WTC11 (cell line): ENCODE data around the gene RAI1. TPM values are rescaled to one million over a fixed set of nuclear protein-coding genes. Genes with fewer than 3 reads are reported as not detected.

Experiments
- ATAC-seq: fragments of 200-7000 bp; cut with Tn5 transposase; 2 replicates; pipeline ENCODE4 v1.10.0; 2021; ENCODE audit warnings: mild to moderate bottlenecking, moderate library complexity
- CTCF ChIA-PET: fragments of 300-600 bp; sonication (Branson Sonifier 250); formaldehyde crosslinking; loops from one replicate; lab custom pipeline; 2021; ENCODE audit warnings: antibody characterized with exemption; lab: Charles Lee
- POLR2A ChIA-PET: fragments of 350-600 bp; sonication (Branson Sonifier 250); formaldehyde crosslinking; loops from one replicate; lab custom pipeline; 2021; ENCODE audit warnings: antibody characterized with exemption; lab: Charles Lee
- DNase-seq: peaks from one replicate; pipeline ENCODE4 v3.0.0; 2021; ENCODE audit warnings: low spot score
- H3K27ac Mint-ChIP-seq: 2 replicates; pipeline ENCODE4 v1.8.0; 2021; ENCODE audit warnings: mixed read lengths
- H3K27me3 Mint-ChIP-seq: 2 replicates; pipeline ENCODE4 v1.8.0; 2021; ENCODE audit warnings: low read depth, mild to moderate bottlenecking, moderate library complexity, mixed read lengths
- H3K36me3 Mint-ChIP-seq: 2 replicates; pipeline ENCODE4 v1.8.0; 2021; ENCODE audit warnings: mixed read lengths
- H3K4me1 Mint-ChIP-seq: 2 replicates; pipeline ENCODE4 v1.8.0; 2022; ENCODE audit warnings: mixed read lengths
- H3K4me3 Mint-ChIP-seq: 2 replicates; pipeline ENCODE4 v1.8.0; 2021; ENCODE audit warnings: mild to moderate bottlenecking, moderate library complexity, mixed read lengths
- H3K9me3 Mint-ChIP-seq: 2 replicates; pipeline ENCODE4 v1.8.0; 2021; ENCODE audit warnings: mixed read lengths
- CTCF ChIP-seq: fragments of 200-600 bp; IDR thresholded peaks from 2 replicates; pipeline ENCODE4 v1.8.0; 2022; ENCODE audit warnings: antibody characterized with exemption
- GABPB1 ChIP-seq: sonication (generic); formaldehyde crosslinking; IDR thresholded peaks from 2 replicates; pipeline ENCODE4 v1.8.1; 2023; ENCODE audit warnings: mild to moderate bottlenecking, missing genetic modification reagents
- KAT7 ChIP-seq: sonication (generic); formaldehyde crosslinking; IDR thresholded peaks from 2 replicates; pipeline ENCODE4 v1.8.1; 2023; ENCODE audit warnings: missing genetic modification reagents, mild to moderate bottlenecking, borderline replicate concordance
- MYBL2 ChIP-seq: sonication (generic); formaldehyde crosslinking; IDR thresholded peaks from 2 replicates; pipeline ENCODE4 v1.8.1; 2023; ENCODE audit warnings: mild to moderate bottlenecking, moderate library complexity, missing genetic modification reagents
- RORB ChIP-seq: fragments of 250-450 bp; sonication (Bioruptor Pico); IDR thresholded peaks from 2 replicates; pipeline ENCODE4 v1.9.0; 2021; ENCODE audit warnings: mild to moderate bottlenecking
- SMAD3 ChIP-seq: sonication (generic); formaldehyde crosslinking; IDR thresholded peaks from 2 replicates; pipeline ENCODE4 v1.8.0; 2022; ENCODE audit warnings: missing genetic modification reagents, mild to moderate bottlenecking, borderline replicate concordance
- TEAD1 ChIP-seq: sonication (generic); formaldehyde crosslinking; IDR thresholded peaks from 2 replicates; pipeline ENCODE4 v1.8.0; 2022; ENCODE audit warnings: mild to moderate bottlenecking, missing genetic modification reagents
- ZNF532 ChIP-seq: fragments of 250-450 bp; sonication (Bioruptor Pico); IDR thresholded peaks from 2 replicates; pipeline ENCODE4 v1.9.0; 2021; ENCODE audit warnings: mild to moderate bottlenecking, borderline replicate concordance
- total RNA-seq: library from RNA; stranded (reverse); gene quantifications from 3 replicates; pipeline ENCODE4 v1.2.3, GENCODE V29; 2021
- TF ChIP-seq, protein P1 (sequence below): sonication (generic); formaldehyde crosslinking; IDR thresholded peaks from 2 replicates; pipeline ENCODE4 v1.8.1; 2022; ENCODE audit warnings: missing genetic modification reagents, borderline replicate concordance
- TF ChIP-seq, protein P2 (sequence below): sonication (generic); formaldehyde crosslinking; IDR thresholded peaks from 2 replicates; pipeline ENCODE4 v1.8.0; 2023; ENCODE audit warnings: missing genetic modification reagents, mild to moderate bottlenecking, borderline replicate concordance

The RAI1 gene
- total RNA-seq, 1 experiment from 2014 or later: 12.7 TPM

- DNase-seq: no peak
- Mint-ChIP-seq H3K36me3 (peaks cover 34% of the 10 kb centered on the region), H3K4me3 (no peak overlapping the region), H3K4me1 (peaks cover 44% of the 10 kb centered on the region), H3K27ac (peak overlapping the region; percentile 61; the same call in 1 of the 2 replicates), H3K9me3 (no peaks in the 10 kb centered on the region), H3K27me3 (no peaks in the 10 kb centered on the region)
- ATAC-seq: no peak
- POLR2A ChIA-PET: interaction anchor here (0.7 kb wide), 1 partner anchor 17 kb away, joined by 3 read pairs; no protein-coding TSS in a partner anchor
- CTCF ChIA-PET: interaction anchor here (1.2 to 1.7 kb wide), 3 partner anchors 18 to 100 kb away, joined by 3 to 7 read pairs (median 4); partner anchors contain the start of gene SREBF1
- TF ChIP-seq, protein P1, sequence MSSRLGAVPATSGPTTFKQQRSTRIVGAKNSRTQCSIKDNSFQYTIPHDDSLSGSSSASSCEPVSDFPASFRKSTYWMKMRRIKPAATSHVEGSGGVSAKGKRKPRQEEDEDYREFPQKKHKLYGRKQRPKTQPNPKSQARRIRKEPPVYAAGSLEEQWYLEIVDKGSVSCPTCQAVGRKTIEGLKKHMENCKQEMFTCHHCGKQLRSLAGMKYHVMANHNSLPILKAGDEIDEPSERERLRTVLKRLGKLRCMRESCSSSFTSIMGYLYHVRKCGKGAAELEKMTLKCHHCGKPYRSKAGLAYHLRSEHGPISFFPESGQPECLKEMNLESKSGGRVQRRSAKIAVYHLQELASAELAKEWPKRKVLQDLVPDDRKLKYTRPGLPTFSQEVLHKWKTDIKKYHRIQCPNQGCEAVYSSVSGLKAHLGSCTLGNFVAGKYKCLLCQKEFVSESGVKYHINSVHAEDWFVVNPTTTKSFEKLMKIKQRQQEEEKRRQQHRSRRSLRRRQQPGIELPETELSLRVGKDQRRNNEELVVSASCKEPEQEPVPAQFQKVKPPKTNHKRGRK (CRISPR knock-in tag): no peak
- TF ChIP-seq MYBL2 (CRISPR knock-in tag): no peak
- TF ChIP-seq ZNF532 (CRISPR knock-in tag): no peak
- TF ChIP-seq, protein P2, sequence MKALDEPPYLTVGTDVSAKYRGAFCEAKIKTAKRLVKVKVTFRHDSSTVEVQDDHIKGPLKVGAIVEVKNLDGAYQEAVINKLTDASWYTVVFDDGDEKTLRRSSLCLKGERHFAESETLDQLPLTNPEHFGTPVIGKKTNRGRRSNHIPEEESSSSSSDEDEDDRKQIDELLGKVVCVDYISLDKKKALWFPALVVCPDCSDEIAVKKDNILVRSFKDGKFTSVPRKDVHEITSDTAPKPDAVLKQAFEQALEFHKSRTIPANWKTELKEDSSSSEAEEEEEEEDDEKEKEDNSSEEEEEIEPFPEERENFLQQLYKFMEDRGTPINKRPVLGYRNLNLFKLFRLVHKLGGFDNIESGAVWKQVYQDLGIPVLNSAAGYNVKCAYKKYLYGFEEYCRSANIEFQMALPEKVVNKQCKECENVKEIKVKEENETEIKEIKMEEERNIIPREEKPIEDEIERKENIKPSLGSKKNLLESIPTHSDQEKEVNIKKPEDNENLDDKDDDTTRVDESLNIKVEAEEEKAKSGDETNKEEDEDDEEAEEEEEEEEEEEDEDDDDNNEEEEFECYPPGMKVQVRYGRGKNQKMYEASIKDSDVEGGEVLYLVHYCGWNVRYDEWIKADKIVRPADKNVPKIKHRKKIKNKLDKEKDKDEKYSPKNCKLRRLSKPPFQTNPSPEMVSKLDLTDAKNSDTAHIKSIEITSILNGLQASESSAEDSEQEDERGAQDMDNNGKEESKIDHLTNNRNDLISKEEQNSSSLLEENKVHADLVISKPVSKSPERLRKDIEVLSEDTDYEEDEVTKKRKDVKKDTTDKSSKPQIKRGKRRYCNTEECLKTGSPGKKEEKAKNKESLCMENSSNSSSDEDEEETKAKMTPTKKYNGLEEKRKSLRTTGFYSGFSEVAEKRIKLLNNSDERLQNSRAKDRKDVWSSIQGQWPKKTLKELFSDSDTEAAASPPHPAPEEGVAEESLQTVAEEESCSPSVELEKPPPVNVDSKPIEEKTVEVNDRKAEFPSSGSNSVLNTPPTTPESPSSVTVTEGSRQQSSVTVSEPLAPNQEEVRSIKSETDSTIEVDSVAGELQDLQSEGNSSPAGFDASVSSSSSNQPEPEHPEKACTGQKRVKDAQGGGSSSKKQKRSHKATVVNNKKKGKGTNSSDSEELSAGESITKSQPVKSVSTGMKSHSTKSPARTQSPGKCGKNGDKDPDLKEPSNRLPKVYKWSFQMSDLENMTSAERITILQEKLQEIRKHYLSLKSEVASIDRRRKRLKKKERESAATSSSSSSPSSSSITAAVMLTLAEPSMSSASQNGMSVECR (CRISPR knock-in tag): no peak
- TF ChIP-seq SMAD3 (CRISPR knock-in tag): no peak
- TF ChIP-seq TEAD1 (CRISPR knock-in tag): no peak
Observed at GRCh38 chr17:17819111-17819510, 137.9 kb downstream of the RAI1 start.

DNA sequence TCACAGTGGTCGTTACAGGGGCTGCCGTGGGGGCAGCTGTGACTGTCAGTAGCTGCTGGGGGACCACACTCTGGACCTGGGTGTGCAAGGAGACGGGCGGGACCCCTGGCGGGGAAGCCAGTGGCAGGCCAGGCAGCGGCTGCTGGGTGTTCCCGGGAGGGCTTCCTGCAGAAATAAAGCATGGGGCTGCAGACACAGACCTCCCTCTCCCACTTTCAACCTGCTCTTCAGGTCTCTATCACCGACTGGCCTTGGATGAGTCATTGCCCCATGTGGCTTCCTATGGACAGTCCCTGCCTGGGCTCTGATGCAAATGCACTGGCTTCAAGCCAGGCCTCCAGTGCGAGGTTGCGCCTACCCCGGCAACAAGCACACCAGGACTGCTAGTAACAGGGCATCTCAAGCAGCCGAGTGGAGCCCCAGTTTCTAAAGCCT is 138.3 kb downstream of the RAI1 start:
- ChIA-PET POLR2A (interaction anchor here (0.7 kb wide), 1 partner anchor 16 kb away, joined by 3 read pairs; no protein-coding TSS in a partner anchor), CTCF (interaction anchor here (1.2 kb wide), 1 partner anchor 100 kb away, joined by 3 read pairs; no protein-coding TSS in a partner anchor)
- Mint-ChIP-seq H3K9me3 (no peaks in the 10 kb centered on the region), H3K27me3 (no peaks in the 10 kb centered on the region), H3K4me3 (no peak overlapping the region), H3K36me3 (peaks cover 30% of the 10 kb centered on the region), H3K27ac (no peak overlapping the region), H3K4me1 (peaks cover 49% of the 10 kb centered on the region)
- TF ChIP-seq GABPB1 (CRISPR knock-in tag) (peak; percentile 69; the same call in 1 of the 2 replicates), RORB (no peak), CTCF (no peak), KAT7 (CRISPR knock-in tag) (no peak)
- ATAC-seq (no peak), DNase-seq (no peak)
